NCI-H460 (cell line): ENCODE measurements around the gene CD1C. TPM values are rescaled to one million over a fixed set of nuclear protein-coding genes. Genes with fewer than 3 reads are reported as not detected.
"Not testable (repeated sequence)": the region's sequence is repeated elsewhere in the genome, so short reads cannot be mapped to it uniquely, and the experiment has no call there.

ENCODE experiments used
- DNase-seq: peaks from one replicate; pipeline ENCODE4 v3.0.0-alpha.2; 2016; ENCODE audit warnings: low read depth; ENCODE audit errors: extremely low read depth
- polyA plus RNA-seq: library from polyadenylated mRNA; depleted of rRNA; stranded (reverse); fragments of >200 nt; gene quantifications from 2 replicates; pipeline ENCODE4 v1.2.3, GENCODE V29; 2014; cell fraction: nucleus; rRNA removed
- total RNA-seq: library from RNA; depleted of rRNA; stranded (reverse); fragments of >200 nt; shearing (Covaris generic); gene quantifications from 2 replicates; pipeline ENCODE4 v1.2.3, GENCODE V29; 2014; rRNA removed

The CD1C gene
- total RNA-seq = not detected in 2 replicates
- not detected in 2 replicates for polyA plus RNA-seq

DNA sequence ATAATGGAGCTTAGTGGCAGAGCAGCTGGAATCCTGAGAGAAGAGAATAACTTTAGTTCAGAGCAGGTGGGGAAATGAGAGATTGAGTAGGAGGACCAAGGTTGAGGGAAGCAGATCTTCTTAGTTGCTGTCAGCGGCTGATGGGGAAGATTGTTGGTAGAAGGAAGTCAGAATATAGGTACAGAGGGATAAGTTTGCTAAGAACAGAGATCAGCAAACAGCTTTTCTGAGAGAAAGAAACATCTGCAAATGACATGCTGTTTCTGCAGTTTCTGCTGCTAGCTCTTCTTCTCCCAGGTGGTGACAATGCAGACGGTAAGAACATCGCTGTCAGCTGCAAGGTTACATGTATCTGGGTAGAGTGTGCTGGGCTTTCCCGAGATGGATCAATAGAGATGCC lies at the start of gene CD1C:
CD1C (plus strand) TSS at position 113 of the 400 bp plus-strand sequence; CDS start at position 255, 142 bp downstream.
- DNase-seq = no peak

- no peak for DNase-seq
These were observed 43.1 kb upstream of the CD1C start for GRCh38 chr1:158246650-158247049.

DNA sequence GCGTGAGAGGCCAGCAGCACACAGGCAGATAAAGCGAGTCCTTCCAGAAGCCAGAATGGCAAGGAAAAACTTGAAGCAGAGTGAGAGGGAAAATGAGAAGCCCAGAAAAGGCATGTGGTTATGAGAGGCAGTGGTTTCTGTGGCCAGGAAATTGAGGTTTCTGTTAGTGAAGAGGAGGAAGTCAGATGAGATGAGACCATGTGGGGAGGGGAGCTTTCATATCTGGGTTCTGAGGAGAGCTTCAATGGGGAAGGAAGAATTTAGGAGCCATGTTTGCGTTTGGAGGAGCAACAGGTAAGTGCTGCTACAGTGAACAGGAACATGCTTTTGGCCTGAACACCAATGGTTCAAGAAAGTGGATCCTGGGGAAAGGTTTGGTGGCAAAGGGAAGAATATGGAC lies 41.6 kb upstream of the CD1C start:
- no peak for DNase-seq

DNA sequence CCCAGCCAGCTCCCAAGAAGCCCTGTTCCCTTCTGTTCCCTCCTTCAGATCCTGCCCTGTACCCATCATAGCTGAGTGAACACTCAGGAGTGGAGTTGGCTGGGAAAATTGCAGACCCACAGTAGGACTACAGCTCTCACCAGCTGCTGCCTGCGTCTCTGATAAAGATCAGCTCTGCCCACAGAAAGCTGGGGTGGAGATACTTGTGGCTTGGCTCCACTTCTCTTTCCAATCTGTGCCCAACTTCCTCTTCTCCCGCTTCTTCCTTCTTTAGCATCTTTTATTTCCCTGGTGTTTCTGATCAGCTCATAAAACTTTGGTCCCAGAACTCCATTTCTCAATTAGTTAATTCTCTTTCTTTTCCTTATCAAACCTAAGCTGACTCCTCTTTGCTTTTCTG lies 41.0 kb upstream of the CD1C start:
- DNase-seq = no peak

DNA sequence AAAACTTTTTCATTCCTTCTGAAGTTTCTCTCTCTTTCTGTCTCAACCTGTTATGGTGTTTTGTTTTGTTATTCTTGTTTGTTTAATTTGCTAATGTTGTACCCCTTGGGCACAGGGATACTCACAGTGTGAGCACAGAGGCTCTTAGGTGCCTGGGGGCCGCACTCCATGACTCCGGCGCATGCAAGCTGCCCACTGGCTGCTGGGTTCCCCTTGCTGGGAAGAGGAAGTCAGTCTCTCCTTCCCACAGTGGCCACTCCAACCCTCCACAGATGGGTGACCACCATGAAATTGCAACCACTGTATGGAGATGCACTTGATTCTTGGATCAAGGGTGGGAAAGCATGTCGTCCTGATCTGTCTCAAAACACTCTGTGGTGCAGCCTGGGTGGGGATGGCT lies 40.1 kb upstream of the CD1C start:
- no peak for DNase-seq

DNA sequence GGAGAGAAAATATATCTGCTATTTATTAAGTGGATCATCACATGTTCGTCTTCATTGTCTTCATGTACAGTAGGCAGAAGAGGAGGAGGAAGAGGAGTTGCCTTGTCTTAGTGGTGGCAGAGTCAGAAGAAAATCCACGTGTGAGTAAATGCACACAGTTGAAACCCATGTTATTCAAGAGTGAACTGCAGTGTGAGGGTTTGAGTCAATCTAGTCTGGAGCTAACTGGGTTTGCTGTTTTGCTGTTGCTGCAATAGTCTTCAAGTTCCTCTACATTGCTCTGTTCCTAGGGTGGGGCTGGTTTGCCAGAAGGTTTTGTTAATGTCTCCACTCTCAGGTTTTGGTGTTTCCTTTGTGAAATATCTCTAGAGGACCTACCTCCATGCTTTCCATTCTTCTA lies 38.6 kb upstream of the CD1C start:
- DNase-seq = no peak

GRCh38 chr1:158255656-158256055 lies 34.1 kb upstream of the CD1C start:
- no peak for DNase-seq

DNA sequence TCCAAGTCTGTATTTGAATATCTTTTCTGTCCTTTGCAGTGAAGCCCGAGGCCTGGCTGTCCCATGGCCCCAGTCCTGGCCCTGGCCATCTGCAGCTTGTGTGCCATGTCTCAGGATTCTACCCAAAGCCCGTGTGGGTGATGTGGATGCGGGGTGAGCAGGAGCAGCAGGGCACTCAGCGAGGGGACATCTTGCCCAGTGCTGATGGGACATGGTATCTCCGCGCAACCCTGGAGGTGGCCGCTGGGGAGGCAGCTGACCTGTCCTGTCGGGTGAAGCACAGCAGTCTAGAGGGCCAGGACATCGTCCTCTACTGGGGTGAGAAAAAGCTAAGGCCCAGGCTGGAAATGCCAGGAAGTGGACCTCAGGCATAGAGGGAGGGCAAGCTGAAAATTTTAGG lies 33.0 kb upstream of the CD1C start:
- DNase-seq = not testable (repeated sequence)

DNA sequence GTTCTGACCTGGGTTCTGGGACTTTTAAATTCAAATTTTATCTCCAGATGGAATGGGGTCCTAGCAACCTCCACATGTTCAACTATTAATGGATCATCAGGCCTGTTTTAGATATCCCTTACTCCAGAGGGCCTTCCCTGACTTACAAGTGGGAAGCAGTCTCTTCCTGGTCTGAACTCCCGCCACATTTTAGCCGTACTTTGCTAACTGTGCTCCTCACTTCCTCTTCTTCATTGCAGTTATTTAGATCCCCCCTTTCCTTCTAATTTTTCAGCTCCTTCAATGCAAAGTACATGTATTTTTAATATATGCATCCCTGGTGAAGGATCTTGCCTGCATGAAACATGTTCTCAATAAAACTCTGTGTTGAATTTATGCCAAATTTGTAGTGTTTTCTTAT lies 31.8 kb upstream of the CD1C start:
- no peak for DNase-seq

- no peak for DNase-seq
These were observed 30.6 kb upstream of the CD1C start for GRCh38 chr1:158259117-158259516.

DNA sequence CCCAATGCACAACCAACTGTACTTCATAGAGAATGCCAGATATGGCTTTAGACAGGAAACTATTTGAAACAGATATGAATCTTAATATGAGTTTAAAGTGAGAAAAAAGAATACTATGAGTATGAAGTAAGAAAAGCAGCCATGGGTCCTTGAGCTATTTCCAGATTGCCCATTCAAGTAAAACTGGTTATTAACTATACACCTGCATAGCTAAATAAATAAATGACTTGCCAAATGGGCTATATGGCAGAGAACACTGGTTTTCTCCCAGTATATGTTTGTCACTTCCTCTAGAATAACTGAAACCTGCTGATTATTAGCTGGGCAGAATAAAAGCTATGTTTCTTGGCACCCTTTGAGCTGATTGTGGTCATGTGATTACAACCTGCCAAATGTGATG lies 17.0 kb upstream of the CD1C start:
- no peak for DNase-seq

DNA sequence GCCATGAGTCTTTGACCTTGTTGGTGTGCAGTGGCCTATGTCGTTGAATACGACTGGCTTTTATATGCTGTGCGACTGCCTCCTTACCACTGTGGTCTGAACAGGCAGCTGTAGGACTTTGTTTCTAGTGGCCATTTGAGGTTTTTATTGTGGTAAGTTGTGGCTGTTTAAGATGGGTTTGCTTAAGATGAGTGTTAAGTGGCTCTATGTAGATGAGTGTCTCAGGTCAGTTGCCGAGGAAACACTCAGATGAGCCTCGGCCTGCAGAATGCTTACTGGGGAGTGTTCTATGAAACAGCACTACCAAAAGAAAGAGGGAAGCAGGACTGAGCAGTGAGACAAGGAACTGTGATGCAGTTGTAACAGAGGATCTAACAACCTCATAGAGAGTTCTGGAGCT lies 14.9 kb upstream of the CD1C start:
- no peak for DNase-seq

GRCh38 chr1:158282421-158282820 lies 7.3 kb upstream of the CD1C start:
- not testable (repeated sequence) for DNase-seq

DNA sequence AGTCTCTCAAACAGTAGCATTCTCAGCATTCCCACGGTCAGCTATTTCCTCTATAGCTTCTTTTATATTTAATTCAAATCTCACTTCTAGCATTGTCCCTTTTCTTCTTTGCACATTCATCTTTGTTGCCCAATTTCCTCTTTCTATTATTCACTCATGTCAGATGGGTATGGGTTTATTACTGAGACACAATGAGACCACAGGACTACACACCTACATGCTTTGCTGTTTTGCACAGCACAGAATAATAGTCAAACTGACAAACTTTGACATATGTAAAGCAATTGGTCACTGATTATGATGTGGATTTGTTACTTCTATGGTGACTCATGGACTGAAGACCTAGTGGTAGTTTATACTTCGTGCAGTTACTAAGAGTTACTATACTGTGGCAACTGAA lies 5.8 kb upstream of the CD1C start:
- no peak for DNase-seq

GRCh38 chr1:158285756-158286241 lies 3.9 kb upstream of the CD1C start:
- no peak for DNase-seq

DNA sequence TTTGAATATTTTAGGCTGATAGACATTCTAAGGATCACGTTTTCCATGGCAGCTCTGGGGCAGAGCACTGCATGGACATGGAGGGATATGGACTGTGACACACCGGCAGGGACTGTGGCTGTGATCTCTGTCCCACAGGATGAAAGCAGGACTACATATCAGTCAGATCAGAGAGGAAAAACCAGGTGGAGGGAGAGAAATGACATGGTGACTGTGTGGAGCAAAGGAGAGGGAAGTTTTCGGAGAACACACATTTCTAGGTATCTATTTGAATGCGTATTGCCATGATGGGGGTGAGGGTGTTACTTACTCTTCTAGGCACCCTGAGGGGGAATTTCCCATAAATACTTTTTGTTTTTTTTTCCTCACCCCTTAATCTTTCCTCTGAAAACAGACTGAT lies 3.2 kb upstream of the CD1C start:
- no peak for DNase-seq

GRCh38 chr1:158286941-158287346 lies 2.8 kb upstream of the CD1C start:
- DNase-seq = no peak

DNA sequence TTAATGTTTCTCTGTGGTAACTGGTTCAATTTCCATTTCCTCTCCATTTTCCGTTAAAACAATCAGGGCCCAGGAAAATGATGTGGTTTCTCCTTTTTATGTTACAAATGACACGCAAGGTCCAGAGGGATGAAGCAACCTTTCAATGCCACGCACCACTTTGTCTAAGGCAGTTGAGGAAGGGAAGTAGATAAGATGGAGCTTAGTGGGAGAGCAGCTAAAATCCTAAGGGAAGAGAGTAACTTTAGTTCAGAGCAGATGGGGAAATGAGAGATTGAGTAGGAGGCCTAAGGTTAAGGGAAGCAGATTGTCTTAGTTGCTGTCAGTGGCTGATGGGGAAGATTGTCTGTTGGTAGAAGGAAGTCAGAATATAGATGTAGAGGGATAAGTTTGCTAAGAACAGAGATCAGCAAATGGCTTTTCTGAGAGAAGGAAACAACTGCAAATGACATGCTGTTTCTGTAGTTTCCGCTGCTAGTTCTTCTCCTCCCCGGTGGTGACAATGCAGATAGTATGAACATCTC lies 660 bp downstream of the CD1C start:
- no peak for DNase-seq

GRCh38 chr1:158295791-158296190 lies 6.1 kb downstream of the CD1C start:
- no peak for DNase-seq

- DNase-seq = no peak
These were observed 20.9 kb downstream of the CD1C start for GRCh38 chr1:158310623-158311022.

- DNase-seq = no peak
These were observed 21.3 kb downstream of the CD1C start for GRCh38 chr1:158311066-158311465.

- DNase-seq = no peak
These were observed 34.1 kb downstream of the CD1C start for GRCh38 chr1:158323866-158324265.

DNA sequence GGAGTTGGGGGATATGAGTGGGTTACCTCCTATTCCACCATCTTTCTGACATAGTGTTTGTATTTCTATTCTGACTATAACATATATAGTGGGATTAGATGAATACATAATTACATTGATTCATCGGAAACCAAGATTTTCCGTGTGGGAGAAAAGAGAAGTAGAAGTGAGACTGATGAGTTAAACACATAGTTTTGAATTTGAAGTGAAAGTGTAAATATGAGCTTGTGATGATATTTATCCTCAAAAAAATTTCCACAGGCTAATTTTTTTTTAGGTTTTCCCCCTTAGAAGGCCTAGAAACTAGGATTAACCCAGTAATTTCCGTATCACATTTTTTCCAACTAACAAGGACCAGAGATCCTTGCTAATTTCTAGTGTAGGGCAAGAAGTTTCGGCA lies 34.7 kb downstream of the CD1C start:
- DNase-seq = no peak
